ENCODE results near the gene ANTXR1.

DNA sequence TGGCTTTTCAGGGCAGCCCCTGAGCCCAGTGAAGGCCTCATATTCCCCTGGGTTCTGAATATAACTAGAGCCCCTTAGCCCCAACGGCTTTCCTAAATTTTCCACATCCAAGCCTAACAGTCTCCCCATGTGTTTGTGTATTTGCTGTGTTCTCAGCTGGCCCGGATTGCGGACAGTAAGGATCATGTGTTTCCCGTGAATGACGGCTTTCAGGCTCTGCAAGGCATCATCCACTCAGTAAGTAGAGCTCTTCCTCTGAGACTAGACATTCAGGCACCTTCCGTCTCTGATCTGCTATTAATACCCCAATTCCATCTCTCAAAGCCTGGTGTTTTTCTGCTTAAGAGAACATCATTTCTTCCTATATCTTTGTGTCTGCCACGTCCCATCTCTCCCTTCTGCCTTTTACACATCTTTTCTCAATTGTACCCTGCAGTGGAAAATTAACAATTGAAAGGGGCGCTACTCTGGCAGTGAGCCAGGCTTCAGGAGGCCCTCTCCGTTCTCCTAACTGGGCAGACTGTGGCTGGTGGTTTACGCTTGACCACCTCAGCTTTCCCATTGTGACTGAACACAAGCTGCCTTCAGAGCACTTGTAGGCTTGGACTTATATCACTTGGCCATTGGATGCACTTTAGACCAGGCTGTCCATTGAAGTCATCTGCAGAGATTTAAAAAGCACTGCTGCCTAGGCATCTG lies 64.4 kb downstream of the ANTXR1 start:
- TF ChIP-seq EZH2 (IDR thresholded peaks at IDR 0.05; ENCODE audit: insufficient read depth, poor library complexity, severe bottlenecking) (no peak), EZH2phosphoT487 (IDR thresholded peaks at IDR 0.05; ENCODE audit: insufficient read depth, low read depth) (no peak)
